NCI-H82 (cell line): ENCODE results near the gene CACNA1I.

Experiments used
- DNase-seq: peaks from one replicate; lab custom pipeline; 2025; lab: John Stamatoyannopoulos, UW

The CACNA1I gene

GRCh38 chr22:39535831-39536449 lies 34.6 kb upstream of the CACNA1I start:
- no peak for DNase-seq

DNA sequence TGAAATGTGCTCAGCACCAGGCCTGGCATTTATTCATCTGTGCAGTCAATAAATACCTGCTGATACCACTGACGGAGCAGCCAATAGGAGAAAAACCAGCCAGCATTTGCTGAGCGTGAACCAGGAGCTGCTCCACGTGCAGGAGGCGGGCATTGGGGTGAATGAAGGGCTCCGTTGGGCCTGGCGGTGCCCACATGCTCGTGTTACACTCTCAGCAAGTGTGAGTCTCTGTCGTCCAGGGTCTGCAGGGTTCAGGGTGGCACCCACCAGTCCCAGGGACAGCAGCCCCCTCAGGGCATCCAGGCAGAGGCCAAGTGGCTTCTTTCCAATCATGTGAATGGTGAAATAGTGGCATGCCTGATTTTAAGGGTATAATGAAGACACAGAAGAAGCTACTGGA lies 33.8 kb upstream of the CACNA1I start:
- no peak for DNase-seq

DNA sequence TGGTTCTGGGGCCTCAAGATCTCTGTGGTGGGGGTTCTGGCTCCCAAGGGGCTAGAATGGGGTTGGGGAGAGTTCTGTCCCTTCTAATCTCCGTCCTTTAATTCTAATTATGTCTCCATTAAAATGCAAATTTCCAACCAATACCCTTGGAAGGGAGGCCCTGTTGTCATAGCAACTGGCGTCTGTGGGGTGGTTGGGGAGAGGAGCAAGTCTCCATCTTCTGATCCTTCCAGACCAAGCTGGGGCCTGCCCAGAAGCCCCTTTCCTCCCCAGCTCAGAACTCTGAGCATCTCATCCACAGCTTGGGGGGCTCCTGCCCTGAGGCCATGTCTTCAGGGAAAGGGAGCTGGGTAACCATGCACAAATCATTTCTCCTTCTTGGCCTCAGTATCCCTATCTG lies 32.6 kb upstream of the CACNA1I start:
- no peak for DNase-seq

- DNase-seq = peak; percentile 88
Measured at GRCh38 chr22:39543095-39543494, 27.5 kb upstream of the CACNA1I start.

DNA sequence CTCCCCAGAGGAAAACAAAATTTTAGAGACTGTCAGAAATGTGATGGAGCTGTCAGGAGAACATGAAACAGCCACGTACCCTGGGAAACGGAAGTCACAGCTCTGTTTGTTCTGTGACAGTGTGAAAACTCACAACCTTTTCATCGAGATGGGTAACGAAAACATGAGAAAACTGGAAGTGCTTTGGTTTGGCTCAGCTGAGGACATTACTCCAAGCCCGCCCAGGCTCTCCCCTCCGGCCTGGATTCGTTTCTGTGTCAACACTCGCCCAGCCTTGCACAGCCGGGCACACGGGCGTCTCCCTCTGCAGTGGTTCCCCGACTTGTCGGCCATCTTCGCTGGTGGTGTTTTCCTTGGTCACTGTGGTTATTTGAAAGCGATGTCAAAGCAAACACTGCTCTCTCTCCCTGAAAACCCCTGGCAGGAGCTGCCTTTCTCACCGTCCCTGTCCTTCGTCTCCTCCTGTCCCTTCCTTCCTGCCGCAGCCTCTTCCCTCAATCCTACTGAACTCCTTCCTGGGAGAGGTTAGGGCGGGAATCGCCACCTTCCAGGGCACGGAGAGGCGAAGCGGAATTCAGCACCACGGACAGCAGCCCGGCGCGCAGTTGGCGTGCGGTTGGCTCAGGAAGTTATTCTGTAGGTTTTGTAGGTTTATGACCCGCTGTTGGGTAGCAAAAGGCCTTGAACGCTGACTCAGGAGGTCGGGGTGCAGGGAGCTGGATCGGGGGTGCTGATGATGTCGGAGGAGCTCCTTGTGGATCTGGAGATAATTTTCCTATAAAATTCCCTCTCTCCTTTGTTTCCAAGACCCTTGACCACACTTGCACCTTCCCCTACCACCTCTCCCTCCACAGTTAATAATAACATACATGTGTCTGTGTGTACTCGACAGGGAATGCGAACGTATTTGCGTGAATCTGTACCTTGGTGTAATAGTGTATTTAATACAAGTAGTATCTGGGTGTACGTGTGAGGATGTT lies 24.9 kb upstream of the CACNA1I start:
- DNase-seq = no peak

GRCh38 chr22:39546889-39547586 lies 23.5 kb upstream of the CACNA1I start:
- DNase-seq = no peak

DNA sequence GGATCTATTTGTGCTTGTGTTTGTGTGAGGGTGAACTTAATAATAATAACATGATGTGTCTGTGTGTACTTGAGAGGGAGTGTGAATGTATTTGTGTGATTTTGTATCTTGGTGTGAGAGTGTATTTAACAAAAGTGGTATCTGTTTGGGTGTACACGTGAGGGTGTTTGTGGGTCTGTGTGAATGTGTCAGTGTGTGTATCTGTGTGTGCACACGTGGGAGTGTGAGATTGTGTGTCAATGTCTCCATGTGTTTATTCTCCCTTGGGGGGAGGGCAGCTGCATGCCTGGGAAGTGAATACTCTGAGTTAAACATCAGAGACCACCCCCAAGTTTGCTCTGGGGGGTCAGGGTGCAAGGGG lies 23.0 kb upstream of the CACNA1I start:
- DNase-seq = no peak

DNA sequence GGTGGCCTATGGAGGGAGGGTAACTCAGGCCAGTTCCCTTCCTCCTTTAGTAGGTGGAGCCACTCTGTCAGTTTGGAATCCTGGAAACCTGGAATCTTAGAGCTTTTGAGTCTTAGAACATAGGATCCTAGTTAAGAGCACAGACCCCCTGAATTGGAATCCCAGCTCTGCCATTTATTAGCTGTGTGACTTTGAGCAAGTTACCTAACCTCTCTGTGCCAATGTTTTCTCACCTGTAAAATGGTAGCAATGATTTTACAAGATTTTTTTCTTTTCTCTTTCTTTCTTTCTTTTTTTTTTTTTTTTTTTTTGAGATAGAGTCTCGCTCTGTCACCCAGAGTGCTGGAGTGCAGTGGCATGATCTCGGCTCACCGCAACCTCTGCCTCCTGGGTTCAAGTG lies 17.1 kb upstream of the CACNA1I start:
- DNase-seq = no peak

- DNase-seq = no peak
Measured at GRCh38 chr22:39554151-39554550, 16.4 kb upstream of the CACNA1I start.

- DNase-seq = peak; percentile 53
Measured at GRCh38 chr22:39556970-39557841, 13.3 kb upstream of the CACNA1I start.

DNA sequence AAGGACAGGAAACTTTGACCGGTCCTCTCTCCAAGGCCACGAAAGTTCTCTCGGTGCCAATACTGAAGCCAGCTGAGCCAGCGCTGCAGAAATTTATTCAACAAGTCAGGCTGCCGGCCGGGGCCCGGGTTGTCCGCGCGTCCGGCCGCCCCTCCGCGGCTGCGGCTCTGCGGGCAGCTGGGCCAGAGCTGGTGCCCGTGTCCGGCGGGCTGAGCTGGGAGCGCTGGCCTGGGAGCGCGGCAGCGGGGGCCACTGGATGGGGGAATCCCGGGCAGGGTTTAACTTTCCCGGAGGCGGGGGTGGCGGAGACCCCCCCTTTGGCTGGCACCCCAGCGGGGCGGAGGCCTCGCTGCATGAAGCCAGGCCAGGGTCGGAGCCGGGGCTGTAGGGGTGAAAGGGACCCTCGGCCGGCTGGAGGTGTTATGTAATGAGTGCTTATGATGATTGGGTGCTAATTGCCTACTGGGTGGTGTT lies 12.3 kb upstream of the CACNA1I start:
- no peak for DNase-seq

DNA sequence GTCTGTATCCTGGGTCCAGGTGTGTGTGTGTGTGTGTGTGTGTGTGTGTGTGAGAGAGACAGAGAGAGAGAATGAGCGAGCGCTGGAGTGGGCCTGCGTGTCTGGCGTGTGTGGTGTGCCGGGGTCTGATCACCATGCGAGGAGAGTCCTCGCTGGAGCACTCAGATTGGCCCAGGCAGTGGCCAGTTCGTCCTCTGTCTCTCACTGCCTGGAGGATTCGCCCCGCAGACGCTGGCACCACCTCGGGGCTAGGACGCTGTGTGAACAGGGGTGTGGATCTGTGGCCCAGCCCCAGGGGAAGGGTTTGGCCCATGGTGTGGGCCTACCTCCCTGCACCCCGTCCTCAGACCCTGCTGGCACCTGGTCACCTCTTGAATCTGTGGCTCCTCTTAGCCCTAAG lies 11.6 kb upstream of the CACNA1I start:
- no peak for DNase-seq

DNA sequence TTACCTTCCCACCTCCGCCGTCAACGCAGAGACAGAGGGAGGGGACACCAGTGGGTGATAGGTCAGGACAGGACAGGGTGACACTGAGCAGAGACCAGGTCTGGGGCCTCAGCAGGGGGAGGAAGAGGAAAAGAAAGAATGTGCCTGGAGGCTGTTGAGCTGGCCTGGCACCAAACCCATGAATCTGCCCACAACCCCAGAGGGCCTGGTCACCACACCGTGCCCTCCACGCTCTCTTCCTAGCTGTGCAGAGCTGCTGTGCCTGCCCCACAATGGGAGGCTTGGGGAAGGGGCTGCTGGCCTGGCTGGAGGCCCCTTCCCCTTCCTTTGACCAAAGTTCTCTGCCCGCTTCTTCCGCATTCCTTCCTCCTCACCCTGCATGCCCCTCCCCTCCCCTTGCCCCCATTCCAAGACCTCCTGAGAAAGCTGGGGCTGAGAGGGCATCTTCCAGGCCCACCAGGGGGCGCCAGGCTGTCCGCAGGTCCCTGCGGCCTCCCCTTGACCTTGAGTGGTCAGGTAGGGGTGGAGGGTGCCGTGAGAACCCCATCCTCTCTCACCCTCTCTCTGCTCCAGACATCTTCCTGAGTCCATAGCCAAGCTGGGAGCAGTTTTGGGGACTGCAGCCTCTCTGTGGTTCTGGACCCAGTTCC lies 11.0 kb upstream of the CACNA1I start:
- DNase-seq = peak; percentile 14

DNA sequence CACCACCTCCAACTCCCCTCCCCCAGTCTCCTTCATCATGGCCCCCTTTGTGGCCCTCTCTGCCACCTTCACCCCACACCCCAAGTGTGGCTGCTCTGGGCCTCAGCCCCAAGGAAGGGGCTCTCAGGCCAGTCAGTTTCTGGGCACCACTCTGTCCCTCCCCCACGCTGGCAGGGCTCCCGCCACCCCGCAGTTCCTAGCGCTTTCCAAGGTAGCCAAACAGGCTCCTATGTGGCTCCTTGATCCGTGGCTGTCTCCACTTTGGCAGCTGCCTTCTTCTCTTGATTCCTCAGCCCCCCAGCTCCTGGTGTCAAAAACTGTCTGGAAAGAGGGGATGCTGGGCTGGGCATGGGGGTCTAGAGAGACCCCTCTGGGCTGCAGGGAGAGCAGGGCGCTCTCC lies 10.4 kb upstream of the CACNA1I start:
- DNase-seq = no peak

- DNase-seq = no peak
Measured at GRCh38 chr22:39562839-39563489, 7.6 kb upstream of the CACNA1I start.

DNA sequence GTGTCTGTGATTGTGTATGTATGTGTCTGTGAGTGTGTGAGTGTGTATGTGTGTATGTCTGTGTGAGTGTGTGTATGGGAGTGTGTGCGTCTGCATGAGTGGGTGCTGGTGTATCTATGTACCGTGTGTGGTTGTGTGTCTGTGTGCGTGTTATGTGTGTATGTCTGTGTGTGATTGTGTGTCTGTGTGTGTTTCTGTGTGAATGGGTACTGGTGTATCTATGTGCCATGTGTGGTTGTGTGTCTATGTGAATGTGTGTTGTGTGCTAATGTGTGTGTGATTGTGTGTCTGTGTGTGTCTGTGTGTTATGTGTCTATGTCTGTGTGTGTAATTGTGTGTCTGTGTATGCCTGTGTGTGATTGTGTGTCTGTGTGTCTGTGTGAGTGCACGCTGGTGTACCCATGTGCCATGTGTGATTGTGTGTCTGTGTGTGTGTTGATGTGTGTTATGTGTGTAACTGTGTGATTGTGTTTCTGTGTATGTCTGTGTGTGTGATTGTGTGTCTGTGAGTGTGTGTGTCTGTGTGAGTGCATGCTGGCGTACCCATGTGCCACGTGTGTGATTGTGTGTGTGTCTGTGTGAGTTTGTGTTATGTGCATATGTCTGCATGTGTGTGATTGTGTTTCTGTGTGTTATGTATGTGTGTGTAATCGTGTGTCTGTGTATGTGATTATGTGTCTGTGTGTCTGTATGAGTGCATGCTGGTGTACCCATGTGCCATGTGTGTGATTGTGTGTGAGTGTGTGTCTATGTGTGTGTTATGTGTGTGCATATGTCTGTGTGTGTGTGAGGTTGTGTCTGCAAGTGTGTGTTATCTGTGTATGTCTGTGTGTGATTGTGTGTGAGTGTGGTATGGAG lies 6.8 kb upstream of the CACNA1I start:
- no peak for DNase-seq

DNA sequence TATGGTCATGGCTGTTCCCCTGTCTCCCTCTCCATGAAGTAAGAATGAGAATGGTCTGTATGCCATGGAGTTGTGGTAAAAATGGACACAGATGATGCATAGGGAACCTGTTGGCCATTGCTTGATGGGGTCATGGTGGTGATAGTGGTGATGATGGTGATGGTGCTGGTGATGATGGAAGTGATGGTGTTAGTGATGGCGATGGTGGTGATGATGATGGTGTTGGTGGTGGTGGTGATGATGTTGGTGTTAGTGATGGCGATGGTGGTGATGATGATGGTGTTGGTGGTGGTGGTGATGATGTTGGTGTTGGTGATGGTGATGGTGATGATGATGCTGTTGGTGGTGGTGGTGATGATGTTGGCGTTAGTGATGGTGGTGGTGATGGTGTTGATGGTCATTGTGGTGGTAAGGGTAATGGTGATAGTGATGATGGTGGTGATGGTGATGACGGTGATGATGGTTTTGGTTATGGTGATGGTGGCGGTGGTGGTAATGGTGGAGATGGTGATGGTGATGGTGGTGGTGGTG lies 5.1 kb upstream of the CACNA1I start:
- DNase-seq = no peak

DNA sequence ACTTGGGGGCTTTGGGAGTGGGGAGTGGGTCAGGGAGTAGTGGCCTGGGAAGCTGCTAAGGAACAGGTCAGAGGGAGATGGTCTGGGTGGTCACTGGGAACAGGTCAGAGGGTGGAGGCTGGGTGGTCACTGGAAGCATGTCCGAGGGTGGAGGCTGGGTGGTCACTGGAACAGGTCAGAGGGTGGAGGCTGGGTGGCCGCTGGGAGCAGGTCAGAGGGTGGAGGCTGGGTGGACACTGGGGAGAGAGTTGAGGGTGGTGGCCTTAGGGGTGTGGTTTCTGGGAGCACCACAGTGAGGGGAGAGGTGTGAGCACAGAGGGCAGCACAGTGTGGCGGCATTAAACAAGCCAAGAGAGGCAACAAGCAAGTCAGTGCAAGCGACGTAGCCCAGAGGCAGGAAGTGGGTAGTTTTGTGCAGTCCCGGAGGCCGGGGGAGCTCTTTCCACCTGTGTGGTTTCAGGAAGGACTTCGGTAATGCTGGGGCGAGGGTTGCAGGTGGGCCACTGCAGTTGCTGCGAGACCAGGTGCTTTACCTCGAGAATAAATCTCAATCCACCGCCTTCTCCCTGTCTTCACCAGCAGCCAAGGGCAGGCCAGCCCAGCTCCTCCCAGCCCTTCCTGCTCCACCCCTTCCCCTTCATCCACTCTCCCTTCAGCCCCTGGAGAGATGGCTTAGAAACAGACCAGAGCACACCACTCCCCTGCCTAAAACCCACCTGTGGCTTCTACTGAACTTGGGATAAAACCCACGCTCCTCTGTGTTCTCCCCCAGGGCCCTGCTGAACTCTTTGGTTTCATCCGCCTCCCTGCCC lies 3.2 kb upstream of the CACNA1I start:
- DNase-seq = no peak
